ENCODE results near the gene TAS2R9. TPM values are rescaled to one million over a fixed set of nuclear protein-coding genes. Genes with fewer than 3 reads are reported as not detected.

Gene TAS2R9
- total RNA-seq, 1 experiment from 2014 or later: not detected

DNA sequence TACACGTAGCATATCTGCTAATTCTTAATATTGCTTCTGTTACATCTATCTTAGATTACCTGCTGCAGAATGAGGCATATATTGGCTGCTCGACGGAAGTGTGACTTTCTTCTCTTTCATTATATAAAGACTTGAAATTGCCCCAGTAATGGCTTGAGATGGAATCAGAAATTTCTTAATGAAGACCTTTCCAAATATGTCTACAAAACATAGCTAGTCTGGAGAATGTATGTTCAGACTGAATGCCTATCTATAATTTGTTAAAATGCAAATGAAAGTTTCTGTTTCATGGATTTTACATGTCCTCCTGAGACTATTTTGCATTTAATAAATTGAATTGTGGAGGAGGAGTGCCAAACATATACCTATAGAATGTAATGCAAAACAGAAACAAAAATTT, 16.3 kb upstream of the TAS2R9 start, which contains the start of gene TAS2R10:
TSS of gene TAS2R10 (minus strand) at position 101 of the 400 bp plus-strand sequence. CDS start at position 12, 89 bp downstream.
- H3K79me2 ChIP-seq (ENCODE audit: low read depth): no peaks in the 10 kb centered on the region
- H3K27me3 ChIP-seq (ENCODE audit: insufficient read depth, low read depth): no peaks in the 10 kb centered on the region
- H3K27ac ChIP-seq: no peak within 1 kb of the TSS
- H2AFZ ChIP-seq: no peak within 1 kb of the TSS
- intact Hi-C loops (cut with micrococcal nuclease; ENCODE audit: unreplicated experiment): no loop called here
- H4K20me1 ChIP-seq (ENCODE audit: insufficient read depth): no peaks in the 10 kb centered on the region
- H3K9me2 ChIP-seq (ENCODE audit: insufficient read depth): 0 out of 2 replicates have a peak, but pooled peaks cover 5% of the 10 kb centered on the region
- no peak within 1 kb of the TSS for H3K4me3 ChIP-seq
- TF ChIP-seq, protein P1, sequence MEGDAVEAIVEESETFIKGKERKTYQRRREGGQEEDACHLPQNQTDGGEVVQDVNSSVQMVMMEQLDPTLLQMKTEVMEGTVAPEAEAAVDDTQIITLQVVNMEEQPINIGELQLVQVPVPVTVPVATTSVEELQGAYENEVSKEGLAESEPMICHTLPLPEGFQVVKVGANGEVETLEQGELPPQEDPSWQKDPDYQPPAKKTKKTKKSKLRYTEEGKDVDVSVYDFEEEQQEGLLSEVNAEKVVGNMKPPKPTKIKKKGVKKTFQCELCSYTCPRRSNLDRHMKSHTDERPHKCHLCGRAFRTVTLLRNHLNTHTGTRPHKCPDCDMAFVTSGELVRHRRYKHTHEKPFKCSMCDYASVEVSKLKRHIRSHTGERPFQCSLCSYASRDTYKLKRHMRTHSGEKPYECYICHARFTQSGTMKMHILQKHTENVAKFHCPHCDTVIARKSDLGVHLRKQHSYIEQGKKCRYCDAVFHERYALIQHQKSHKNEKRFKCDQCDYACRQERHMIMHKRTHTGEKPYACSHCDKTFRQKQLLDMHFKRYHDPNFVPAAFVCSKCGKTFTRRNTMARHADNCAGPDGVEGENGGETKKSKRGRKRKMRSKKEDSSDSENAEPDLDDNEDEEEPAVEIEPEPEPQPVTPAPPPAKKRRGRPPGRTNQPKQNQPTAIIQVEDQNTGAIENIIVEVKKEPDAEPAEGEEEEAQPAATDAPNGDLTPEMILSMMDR (conservative IDR thresholded peaks at IDR 0.05): no peak
- TF ChIP-seq EZH2 (IDR thresholded peaks at IDR 0.05; ENCODE audit: low read depth): no peak
- H3K9me3 ChIP-seq (ENCODE audit: insufficient read depth, low read depth): no peaks in the 10 kb centered on the region
- no peaks in the 10 kb centered on the region for H3F3A ChIP-seq (ENCODE audit: insufficient read depth, low read depth)
- no peaks in the 10 kb centered on the region for H3K36me3 ChIP-seq (ENCODE audit: low read depth)
- ChIA-PET POLR2A (ENCODE audit: unreplicated experiment) (no interaction called here), CTCF (no interaction called here)
- H3K4me1 ChIP-seq (replicated peaks; ENCODE audit: insufficient read depth): no peaks in the 10 kb centered on the region
- BruUV-seq (replicated peaks): no TSS peak
- H3K4me2 ChIP-seq: no peak within 1 kb of the TSS
- DNase-seq: no peak

DNA sequence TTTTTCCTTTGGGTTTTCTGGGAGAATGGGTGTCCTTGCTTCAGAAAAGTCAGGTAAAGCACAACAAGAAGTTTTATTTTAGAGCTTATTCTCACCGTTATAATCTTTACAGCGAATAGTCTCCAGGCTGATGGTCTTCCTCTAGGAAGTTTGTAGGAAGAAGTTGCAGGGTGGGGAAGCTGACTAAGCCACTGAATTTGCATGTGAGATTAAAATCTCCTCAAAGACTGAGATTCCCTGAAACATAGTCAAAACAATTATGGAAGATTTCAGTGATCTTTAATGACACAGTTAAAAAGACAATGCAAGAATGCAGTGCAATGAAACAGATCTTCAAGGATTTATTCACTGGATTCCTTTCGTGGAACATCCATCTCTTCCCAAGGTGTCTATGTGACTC, 15.0 kb upstream of the TAS2R9 start:
- no peaks in the 10 kb centered on the region for H3F3A ChIP-seq (ENCODE audit: insufficient read depth, low read depth)
- no peak for TF ChIP-seq EZH2 (IDR thresholded peaks at IDR 0.05; ENCODE audit: low read depth)
- TF ChIP-seq, protein P1 (conservative IDR thresholded peaks at IDR 0.05): no peak
- no peak overlapping the region for H3K4me3 ChIP-seq
- ChIA-PET POLR2A (ENCODE audit: unreplicated experiment) (no interaction called here), CTCF (no interaction called here)
- H3K4me2 ChIP-seq: no peak overlapping the region
- H3K9me3 ChIP-seq (ENCODE audit: insufficient read depth, low read depth): no peaks in the 10 kb centered on the region
- no TSS peak for BruUV-seq (replicated peaks)
- intact Hi-C loops (cut with micrococcal nuclease; ENCODE audit: unreplicated experiment): no loop called here
- DNase-seq: no peak
- H3K4me1 ChIP-seq (replicated peaks; ENCODE audit: insufficient read depth): no peaks in the 10 kb centered on the region
- H3K36me3 ChIP-seq (ENCODE audit: low read depth): no peaks in the 10 kb centered on the region
- no peaks in the 10 kb centered on the region for H3K79me2 ChIP-seq (ENCODE audit: low read depth)
- H4K20me1 ChIP-seq (ENCODE audit: insufficient read depth): no peaks in the 10 kb centered on the region
- H3K27ac ChIP-seq: no peak overlapping the region
- H3K9me2 ChIP-seq (ENCODE audit: insufficient read depth): 0 out of 2 replicates have a peak, but pooled peaks cover 5% of the 10 kb centered on the region
- no peaks in the 10 kb centered on the region for H3K27me3 ChIP-seq (ENCODE audit: insufficient read depth, low read depth)
- no peak overlapping the region for H2AFZ ChIP-seq

DNA sequence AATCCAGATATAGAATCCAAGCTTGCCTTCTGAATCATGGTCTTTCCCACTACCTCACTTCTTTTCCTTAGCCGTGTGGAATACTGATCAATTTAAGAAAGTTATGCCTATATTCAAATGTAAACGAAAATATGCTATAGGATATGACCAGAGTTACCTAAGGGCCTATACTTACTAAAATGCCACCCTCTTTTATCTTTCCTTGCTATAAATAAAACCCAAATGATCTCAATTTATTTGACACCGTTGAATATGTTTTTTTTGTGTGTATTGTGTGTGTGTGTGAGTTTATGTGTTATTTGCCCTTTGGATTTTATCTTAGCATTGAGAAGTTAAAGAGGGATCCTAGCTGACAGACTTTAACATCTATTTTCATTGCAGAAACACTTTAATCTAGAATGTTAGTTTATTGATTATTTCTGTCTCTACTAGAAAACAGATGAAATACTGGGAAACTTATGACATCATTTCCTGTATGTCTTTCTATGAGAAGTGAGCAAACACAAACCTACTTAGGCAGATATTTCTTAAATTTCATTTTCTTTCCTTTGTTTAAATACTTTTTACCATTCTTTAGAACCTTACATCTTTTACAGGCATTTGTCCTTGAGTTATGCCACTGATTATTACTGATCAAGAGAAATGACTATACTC, 2.0 kb upstream of the TAS2R9 start:
- intact Hi-C loops (cut with micrococcal nuclease; ENCODE audit: unreplicated experiment): no loop called here
- Histone ChIP-seq H3K9me3 (ENCODE audit: insufficient read depth, low read depth) (peaks cover 5% of the 10 kb centered on the region; the same call in 1 of the 2 replicates), H3K79me2 (ENCODE audit: low read depth) (no peaks in the 10 kb centered on the region), H3K27ac (no peak overlapping the region), H3K27me3 (ENCODE audit: insufficient read depth, low read depth) (no peaks in the 10 kb centered on the region), H3F3A (ENCODE audit: insufficient read depth, low read depth) (no peaks in the 10 kb centered on the region), H3K4me3 (no peak overlapping the region), H3K4me2 (no peak overlapping the region), H4K20me1 (ENCODE audit: insufficient read depth) (no peaks in the 10 kb centered on the region), H3K9me2 (ENCODE audit: insufficient read depth) (peaks cover 3% of the 10 kb centered on the region; the same call in 1 of the 2 replicates), H3K4me1 (replicated peaks; ENCODE audit: insufficient read depth) (no peaks in the 10 kb centered on the region), H2AFZ (no peak overlapping the region), H3K36me3 (ENCODE audit: low read depth) (no peaks in the 10 kb centered on the region)
- TF ChIP-seq, protein P1 (conservative IDR thresholded peaks at IDR 0.05): no peak
- TF ChIP-seq EZH2 (IDR thresholded peaks at IDR 0.05; ENCODE audit: low read depth): no peak
- DNase-seq: no peak
- CTCF ChIA-PET: no interaction called here
- POLR2A ChIA-PET (ENCODE audit: unreplicated experiment): no interaction called here
- BruUV-seq (replicated peaks): no TSS peak

Measured in PC-9 (cell line).